H1 (cell line): ENCODE measurements around the gene KCTD21. TPM values are rescaled to one million over a fixed set of nuclear protein-coding genes. Genes with fewer than 3 reads are reported as not detected.

Experiments
- CTCF ChIA-PET: fragments of 300-600 bp; sonication (Branson Sonifier 250); formaldehyde crosslinking; loops from one replicate; lab custom pipeline; 2021; ENCODE audit not compliant: partially characterized antibody; lab: Charles Lee
- POLR2A ChIA-PET: fragments of 300-600 bp; sonication (Branson Sonifier 250); formaldehyde crosslinking; loops from one replicate; lab custom pipeline; 2021; ENCODE audit warnings: inconsistent platforms; ENCODE audit not compliant: partially characterized antibody; lab: Charles Lee
- DNase-seq, 2 experiments: peaks; one replicate each; pipeline versions ENCODE4 v3.0.0 to v3.0.0-alpha.2; 2010 to 2022; ENCODE audit warnings: low spot score in 2 of 2, low read depth in 1 of 2, mixed read lengths in 1 of 2
- FAIRE-seq: peaks from 2 replicates; lab custom pipeline; 2011; peaks lifted over from hg19 to GRCh38; lab: Jason Lieb, UNC
- H2AFZ ChIP-seq: 2 replicates; pipeline ENCODE4 v1.8.1; 2012; ENCODE audit warnings: low read length, inconsistent platforms
- H2AK5ac ChIP-seq: 2 replicates; pipeline ENCODE4 v1.6.1; 2013; ENCODE audit warnings: low read depth, low read length
- H2BK120ac ChIP-seq: replicated peaks from 2 replicates; pipeline ENCODE3; 2013; ENCODE audit warnings: low read depth, low read length, inconsistent platforms
- H2BK12ac ChIP-seq: 2 replicates; pipeline ENCODE4 v1.6.1; 2013; ENCODE audit warnings: low read depth, low read length
- H2BK15ac ChIP-seq: 2 replicates; pipeline ENCODE4 v1.6.1; 2013; ENCODE audit warnings: low read length
- H2BK20ac ChIP-seq: 2 replicates; pipeline ENCODE4 v1.6.1; 2013; ENCODE audit warnings: low read length
- H2BK5ac ChIP-seq: 2 replicates; pipeline ENCODE4 v1.6.1; 2013; ENCODE audit warnings: low read depth, low read length
- H3K14ac ChIP-seq: 2 replicates; pipeline ENCODE4 v1.6.1; 2013; ENCODE audit warnings: inconsistent platforms; ENCODE audit not compliant: insufficient read length
- H3K18ac ChIP-seq: 2 replicates; pipeline ENCODE4 v1.6.1; 2013; ENCODE audit warnings: low read length; ENCODE audit errors: extremely low read depth
- H3K23ac ChIP-seq: 2 replicates; pipeline ENCODE4 v1.6.1; 2013; ENCODE audit warnings: inconsistent platforms; ENCODE audit not compliant: insufficient read length
- H3K23me2 ChIP-seq: 2 replicates; pipeline ENCODE4 v1.6.1; 2013; ENCODE audit warnings: low read depth, low read length
- H3K27ac ChIP-seq: 2 replicates; pipeline ENCODE4 v1.6.1; 2011; ENCODE audit warnings: low read depth, low read length, inconsistent platforms
- H3K27me3 ChIP-seq, 4 experiments: replicated peaks in 1 of 4; 1 replicate in 1 of 4; 2 replicates in 3 of 4; pipeline versions ENCODE4 v1.6.1 to v1.8.1; 2011 to 2013; ENCODE audit warnings: low read length in 3 of 4, mild to moderate bottlenecking in 3 of 4, inconsistent platforms in 2 of 4, mixed read lengths in 2 of 4, moderate library complexity in 1 of 4; ENCODE audit not compliant: control insufficient read depth in 3 of 4, insufficient read depth in 3 of 4; ENCODE audit errors: extremely low read depth in 1 of 4
- H3K36me3 ChIP-seq, 4 experiments: 2 replicates each; pipeline versions ENCODE4 v1.6.1 to v1.8.1; 2011 to 2013; ENCODE audit warnings: mild to moderate bottlenecking in 4 of 4, low read length in 3 of 4, moderate library complexity in 2 of 4, control low read depth in 1 of 4, inconsistent platforms in 1 of 4; ENCODE audit not compliant: insufficient read depth in 4 of 4, control insufficient read depth in 2 of 4
- H3K4ac ChIP-seq: replicated peaks from 2 replicates; pipeline ENCODE3; 2013; ENCODE audit warnings: low read length, low read depth, mixed read lengths, inconsistent platforms; ENCODE audit not compliant: insufficient read length
- H3K4me1 ChIP-seq, 4 experiments: replicated peaks in 1 of 4; 1 replicate in 1 of 4; 2 replicates in 3 of 4; pipeline versions ENCODE4 v1.6.1 to v1.8.1; 2011 to 2013; ENCODE audit warnings: low read length in 3 of 4, inconsistent platforms in 2 of 4, mixed read lengths in 1 of 4; ENCODE audit not compliant: insufficient read depth in 4 of 4, control insufficient read depth in 3 of 4
- H3K4me2 ChIP-seq, 2 experiments: 2 replicates each; pipeline versions ENCODE4 v1.6.1 to v1.8.1; 2011 to 2013; ENCODE audit warnings: low read depth in 2 of 2, low read length in 2 of 2, control low read depth in 1 of 2, inconsistent platforms in 1 of 2, mild to moderate bottlenecking in 1 of 2; ENCODE audit not compliant: insufficient read depth in 1 of 2
- H3K4me3 ChIP-seq, 4 experiments: fragments of 200-600, 300-600 bp in 1 of 4; sonication (generic), shearing (Covaris generic), sonication (Bioruptor Twin) in 1 of 4; 2 replicates each; pipeline versions ENCODE4 v1.5.1 to v1.8.1; 2011 to 2016; ENCODE audit warnings: low read length in 4 of 4, low read depth in 3 of 4, control low read depth in 2 of 4, inconsistent platforms in 2 of 4, mild to moderate bottlenecking in 2 of 4, mixed read lengths in 1 of 4, moderate library complexity in 1 of 4; ENCODE audit not compliant: insufficient read depth in 2 of 4; ENCODE audit errors: extremely low read depth in 1 of 4
- H3K56ac ChIP-seq: replicated peaks from 2 replicates; pipeline ENCODE3; 2013; ENCODE audit warnings: low read depth, mild to moderate bottlenecking, mixed read lengths, low read length, inconsistent platforms; ENCODE audit not compliant: insufficient read length
- H3K79me1 ChIP-seq: 2 replicates; pipeline ENCODE4 v1.6.1; 2013; ENCODE audit warnings: low read depth, low read length, control low read depth
- H3K79me2 ChIP-seq, 2 experiments: 2 replicates each; pipeline versions ENCODE4 v1.6.1 to v1.8.1; 2012 to 2013; ENCODE audit warnings: low read length in 2 of 2, mild to moderate bottlenecking in 2 of 2, inconsistent platforms in 1 of 2; ENCODE audit not compliant: insufficient read depth in 2 of 2, control insufficient read depth in 1 of 2
- H3K9ac ChIP-seq, 4 experiments: replicated peaks in 1 of 4; 1 replicate in 1 of 4; 2 replicates in 3 of 4; pipeline versions ENCODE4 v1.6.1 to v1.8.1; 2011 to 2013; ENCODE audit warnings: low read depth in 3 of 4, low read length in 3 of 4, control low read depth in 2 of 4, mild to moderate bottlenecking in 2 of 4, moderate library complexity in 2 of 4, inconsistent platforms in 1 of 4; ENCODE audit errors: extremely low read depth in 1 of 4
- H3K9me3 ChIP-seq, 2 experiments: 2 replicates each; pipeline versions ENCODE4 v1.6.1 to v1.8.1; 2012 to 2013; ENCODE audit warnings: mild to moderate bottlenecking in 2 of 2, moderate library complexity in 2 of 2, control low read depth in 1 of 2, inconsistent platforms in 1 of 2, low read depth in 1 of 2, low read length in 1 of 2, mixed read lengths in 1 of 2; ENCODE audit not compliant: insufficient read depth in 2 of 2
- H4K20me1 ChIP-seq, 2 experiments: replicated peaks in 1 of 2; 2 replicates each; pipeline versions ENCODE3 to v1.8.1; 2011 to 2013; ENCODE audit warnings: inconsistent platforms in 2 of 2, low read length in 2 of 2, mild to moderate bottlenecking in 1 of 2; ENCODE audit not compliant: insufficient read depth in 2 of 2, control insufficient read depth in 1 of 2
- H4K5ac ChIP-seq: 2 replicates; pipeline ENCODE4 v1.6.1; 2013; ENCODE audit warnings: low read length, low read depth, mixed read lengths, inconsistent platforms; ENCODE audit not compliant: insufficient read length
- H4K8ac ChIP-seq: 2 replicates; pipeline ENCODE4 v1.8.0; 2013; ENCODE audit warnings: mild to moderate bottlenecking, moderate library complexity, low read length, inconsistent platforms; ENCODE audit not compliant: insufficient read depth; ENCODE audit errors: extremely low read depth
- H4K91ac ChIP-seq: replicated peaks from 2 replicates; pipeline ENCODE3; 2013; ENCODE audit warnings: low read length, mixed read lengths, inconsistent platforms; ENCODE audit not compliant: insufficient read length
- BACH1 ChIP-seq: IDR thresholded peaks from 2 replicates; pipeline ENCODE4 v1.6.1; 2012; ENCODE audit warnings: low read length, improper control_type of control experiment
- CHD1 ChIP-seq: IDR thresholded peaks from 2 replicates; pipeline ENCODE4 v1.6.1; 2012; ENCODE audit warnings: low read depth, low read length, improper control_type of control experiment
- EGR1 ChIP-seq: IDR thresholded peaks from 2 replicates; pipeline ENCODE4 v1.6.1; 2011; ENCODE audit warnings: low read depth, low read length, borderline replicate concordance
- HDAC2 ChIP-seq, 2 experiments: fragments of 300-600 bp in 1 of 2; sonication (generic) in 1 of 2; IDR thresholded peaks; 2 replicates each; pipeline ENCODE4 v1.6.1; 2011 to 2012; ENCODE audit warnings: low read depth in 2 of 2, low read length in 2 of 2, mild to moderate bottlenecking in 2 of 2, moderate library complexity in 2 of 2, borderline replicate concordance in 1 of 2, inconsistent platforms in 1 of 2
- JUND ChIP-seq: IDR thresholded peaks from 2 replicates; pipeline ENCODE4 v1.6.1; 2011; ENCODE audit warnings: mild to moderate bottlenecking, improper control_type of control experiment, low read length
- KDM4A ChIP-seq: IDR thresholded peaks from one replicate; pipeline ENCODE4 v1.7.1; 2012; ENCODE audit warnings: low read depth, mild to moderate bottlenecking, moderate library complexity, low read length, inconsistent platforms; ENCODE audit not compliant: severe bottlenecking
- KDM5A ChIP-seq: fragments of 200-600 bp; IDR thresholded peaks from 2 replicates; pipeline ENCODE4 v1.7.1; 2012; ENCODE audit warnings: mild to moderate bottlenecking, low read length, inconsistent platforms, mixed read lengths
- NRF1 ChIP-seq: IDR thresholded peaks from 2 replicates; pipeline ENCODE4 v1.6.1; 2011; ENCODE audit warnings: mild to moderate bottlenecking, low read depth, low read length, improper control_type of control experiment
- SIX5 ChIP-seq: IDR thresholded peaks from 2 replicates; pipeline ENCODE4 v1.6.1; 2011; ENCODE audit warnings: mild to moderate bottlenecking, low read depth, low read length
- SP2 ChIP-seq: IDR thresholded peaks from 2 replicates; pipeline ENCODE4 v1.6.1; 2012; ENCODE audit warnings: mild to moderate bottlenecking, low read length, inconsistent platforms
- TAF7 ChIP-seq: optimal IDR thresholded peaks from 2 replicates; pipeline ENCODE3; 2011; ENCODE audit warnings: low read depth, mild to moderate bottlenecking, inconsistent platforms, low read length, moderate library complexity, borderline replicate concordance
- TBP ChIP-seq: IDR thresholded peaks from 2 replicates; pipeline ENCODE4 v1.6.1; 2011; ENCODE audit warnings: low read depth, low read length, improper control_type of control experiment
- TEAD4 ChIP-seq: IDR thresholded peaks from 2 replicates; pipeline ENCODE4 v1.6.1; 2012; ENCODE audit warnings: low read depth, low read length, inconsistent platforms, mixed read lengths
- WGBS, 2 experiments: shearing (Covaris generic) in 1 of 2; methylation state at CpG; one replicate each; pipeline versions ENCODE4 v1.1.6 to v1.1.7; 2013 to 2015; ENCODE audit warnings: low lambda C conversion rate in 2 of 2, mixed read lengths in 2 of 2, inconsistent platforms in 1 of 2, low coverage in 1 of 2, missing lambda C conversion rate in 1 of 2; ENCODE audit not compliant: insufficient replicate concordance in 2 of 2, insufficient coverage in 1 of 2, insufficient read length in 1 of 2; ENCODE audit errors: extremely low coverage in 1 of 2, missing lambda C conversion rate in 1 of 2; 5-methylcytosine and 5-hydroxymethylcytosine counted together
- polyA plus RNA-seq, 7 experiments: library from polyadenylated mRNA; depleted of rRNA in 3 of 7; stranded (reverse) in 5 of 7; unstranded in 2 of 7; fragments of >200 nt in 5 of 7; fragments of 200-250 nt in 2 of 7; gene quantifications; 1 replicate in 5 of 7; 2 replicates in 1 of 7; 4 replicates in 1 of 7; pipeline versions ENCODE4 v1.2.1 to v1.2.3, GENCODE V29; 2011 to 2013; ENCODE audit warnings: missing spikeins in 2 of 7, mixed read lengths in 2 of 7
- total RNA-seq: library from RNA; stranded (reverse); fragmentation: NEBNext Ultra II Directional; extraction: Animal tissue kit (Norgen Biotek cat#: 25700); gene quantifications from 2 replicates; pipeline ENCODE4 v1.2.1, GENCODE V29; 2021

KCTD21 gene
- total and polyA plus RNA-seq, 2 of the 8 experiments (the other 6 are each of a cell fraction or from before 2014, with no cell fraction given): 3.2 to 4.1 TPM

- Histone ChIP-seq H3K4me3 (no peak overlapping the region), H4K20me1 (peaks cover 0 to 2% of the 10 kb centered on the region in 2 experiments), H2AK5ac (no peak overlapping the region), H4K8ac (no peak overlapping the region), H2BK5ac (no peak overlapping the region), H2BK15ac (no peak overlapping the region), H3K27ac (no peak overlapping the region), H3K79me1 (no peaks in the 10 kb centered on the region), H4K5ac (no peak overlapping the region), H3K23me2 (no peaks in the 10 kb centered on the region), H3K4me1 (no peaks in the 10 kb centered on the region), H2BK20ac (no peak overlapping the region), H3K9ac (no peak overlapping the region), H3K14ac (no peak overlapping the region), H3K4ac (no peak overlapping the region), H3K79me2 (no peaks in the 10 kb centered on the region), H4K91ac (no peak overlapping the region), H3K18ac (no peak overlapping the region), H2BK120ac (no peak overlapping the region), H3K36me3 (peaks cover 0 to 4% (median 1%) of the 10 kb centered on the region in 4 experiments; a peak in 2 of 8 replicates), H3K9me3 (no peaks in the 10 kb centered on the region), H3K27me3 (no peaks in the 10 kb centered on the region), H2AFZ (no peak overlapping the region), H2BK12ac (no peak overlapping the region), H3K23ac (no peak overlapping the region), H3K4me2 (no peak overlapping the region), H3K56ac (no peak overlapping the region)
- FAIRE-seq (no peak), DNase-seq (peak in 1 of 2 experiments; percentile 16)
- ChIA-PET POLR2A (interaction anchor here (0.9 to 1.3 kb wide), 2 partner anchors 16 to 27 kb away, joined by 3 to 4 read pairs; no protein-coding TSS in a partner anchor), CTCF (interaction anchor here (1.2 to 1.5 kb wide), 2 partner anchors 41 to 74 kb away, joined by 3 to 4 read pairs; no protein-coding TSS in a partner anchor)
- WGBS, 2 experiments: 88% methylated on average over 13 of the region's 13 CpGs; no CpG with 5 or more reads in 1 of the 2 experiments
- no peak for TF ChIP-seq TEAD4
- TF ChIP-seq TBP: no peak
- no peak for TF ChIP-seq TAF7
- TF ChIP-seq CHD1: no peak
- no peak for TF ChIP-seq SIX5
- TF ChIP-seq NRF1: no peak
- no peak for TF ChIP-seq EGR1
- no peak for TF ChIP-seq KDM5A
- TF ChIP-seq JUND: no peak
- TF ChIP-seq KDM4A: no peak
- TF ChIP-seq HDAC2 (IDR thresholded peaks at IDR 0.05; ENCODE audit: borderline replicate concordance in 1 of 2, low read depth in 2 of 2, low read length in 2 of 2): no peak
- no peak for TF ChIP-seq SP2
- TF ChIP-seq BACH1: no peak
Observed at GRCh38 chr11:78221396-78222315, 33.2 kb upstream of the KCTD21 start.
